Muscle layer of duodenum (tissue), 2 donors: Measurements from ENCODE around the gene EWSR1.

Experiments used
- H3K27ac ChIP-seq: one replicate; pipeline ENCODE4 v1.7.0; 2013; ENCODE audit warnings: mild to moderate bottlenecking, low read length
- H3K27me3 ChIP-seq: one replicate; pipeline ENCODE4 v1.7.0; 2013; ENCODE audit warnings: low read depth, mild to moderate bottlenecking, control low read depth, low read length
- H3K36me3 ChIP-seq, 2 donors: one replicate each; pipeline ENCODE4 v1.7.0; 2013; ENCODE audit warnings: low read length in 2 of 2, control low read depth in 1 of 2, mild to moderate bottlenecking in 1 of 2; ENCODE audit not compliant: insufficient read depth in 2 of 2, control insufficient read depth in 1 of 2
- H3K4me1 ChIP-seq, 2 donors: one replicate each; pipeline ENCODE4 v1.7.0; 2013; ENCODE audit warnings: low read length in 2 of 2, mild to moderate bottlenecking in 2 of 2, control low read depth in 1 of 2, moderate library complexity in 1 of 2; ENCODE audit not compliant: insufficient read depth in 2 of 2, control insufficient read depth in 1 of 2
- H3K4me3 ChIP-seq, 2 donors: one replicate each; pipeline ENCODE4 v1.7.0; 2013; ENCODE audit warnings: low read length in 2 of 2, low read depth in 1 of 2, mild to moderate bottlenecking in 1 of 2
- H3K9me3 ChIP-seq, 2 donors: one replicate each; pipeline ENCODE4 v1.7.0; 2013; ENCODE audit warnings: low read length in 2 of 2, control low read depth in 1 of 2, mild to moderate bottlenecking in 1 of 2; ENCODE audit not compliant: control insufficient read depth in 1 of 2
- donor health status: healthy.

Gene EWSR1

DNA sequence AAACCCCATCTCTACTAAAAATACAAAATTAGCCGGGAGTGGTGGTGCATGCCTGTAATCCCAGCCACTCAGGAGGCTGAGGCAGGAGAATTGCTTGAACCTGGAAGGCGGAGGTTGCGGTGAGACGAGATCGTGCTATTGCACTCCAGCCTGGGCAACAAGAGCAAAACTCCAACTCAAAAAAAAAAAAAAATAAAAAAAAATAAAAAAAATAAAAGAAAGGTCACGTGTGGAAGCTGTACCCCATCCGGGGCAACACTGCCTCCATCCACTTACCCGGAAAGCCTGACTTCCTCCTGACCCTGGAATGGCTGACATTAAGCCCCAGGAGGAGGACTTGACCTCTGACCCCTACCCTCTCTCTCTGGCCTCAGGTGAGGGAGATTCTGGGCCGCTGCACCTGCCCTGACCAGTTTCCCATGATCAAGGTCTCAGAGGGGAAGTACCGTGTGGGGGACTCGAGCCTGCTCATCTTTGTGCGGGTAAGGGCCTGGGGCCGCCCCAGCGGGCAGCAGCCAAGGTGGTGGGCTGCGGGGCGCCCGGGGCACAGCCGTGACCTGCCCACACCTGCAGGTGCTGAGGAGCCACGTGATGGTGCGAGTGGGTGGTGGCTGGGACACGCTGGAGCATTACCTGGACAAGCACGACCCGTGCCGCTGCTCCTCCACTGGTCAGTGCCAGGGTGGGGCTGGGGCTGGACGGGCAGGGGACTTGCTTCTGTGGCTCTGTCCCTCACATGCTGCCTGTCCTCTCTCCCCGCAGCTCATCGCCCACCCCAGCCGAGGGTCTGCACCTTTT, 42.2 kb downstream of the EWSR1 start:
- Histone ChIP-seq H3K9me3 (no peaks in the 10 kb centered on the region), H3K27ac (no peak overlapping the region), H3K27me3 (peaks cover 14% of the 10 kb centered on the region), H3K36me3 (no peaks in the 10 kb centered on the region), H3K4me1 (peaks cover 15 to 75% of the 10 kb centered on the region in 2 donors), H3K4me3 (peak overlapping the region in 1 of 2 donors; percentile 15)

- H3K27ac ChIP-seq, result no peak overlapping the region
- peaks cover 15 to 78% of the 10 kb centered on the region in 2 donors for H3K4me1 ChIP-seq
- H3K9me3 ChIP-seq, result no peaks in the 10 kb centered on the region
- peaks cover 15% of the 10 kb centered on the region for H3K27me3 ChIP-seq
- no peaks in the 10 kb centered on the region for H3K36me3 ChIP-seq
- peak overlapping the region in 1 of 2 donors; percentile 15 for H3K4me3 ChIP-seq
These were observed 42.8 kb downstream of the EWSR1 start for GRCh38 chr22:29310863-29311339.

GRCh38 chr22:29311464-29312217, 43.6 kb downstream of the EWSR1 start:
- H3K4me3 ChIP-seq, result peak overlapping the region in 1 of 2 donors; percentile 15
- no peaks in the 10 kb centered on the region for H3K9me3 ChIP-seq
- H3K27ac ChIP-seq, result no peak overlapping the region
- H3K4me1 ChIP-seq, result peaks cover 15 to 80% of the 10 kb centered on the region in 2 donors
- H3K27me3 ChIP-seq, result peaks cover 20% of the 10 kb centered on the region
- H3K36me3 ChIP-seq, result no peaks in the 10 kb centered on the region

- H3K4me3 ChIP-seq, result peak overlapping the region in 1 of 2 donors; percentile 15
- peaks cover 15 to 78% of the 10 kb centered on the region in 2 donors for H3K4me1 ChIP-seq
- no peaks in the 10 kb centered on the region for H3K36me3 ChIP-seq
- no peak overlapping the region for H3K27ac ChIP-seq
- no peaks in the 10 kb centered on the region for H3K9me3 ChIP-seq
- H3K27me3 ChIP-seq, result peaks cover 20% of the 10 kb centered on the region
These were observed 44.4 kb downstream of the EWSR1 start for GRCh38 chr22:29312218-29313125.

GRCh38 chr22:29313126-29313575, 45.1 kb downstream of the EWSR1 start:
- Histone ChIP-seq H3K27me3 (peaks cover 20% of the 10 kb centered on the region), H3K36me3 (no peaks in the 10 kb centered on the region), H3K27ac (no peak overlapping the region), H3K4me1 (peaks cover 15 to 71% of the 10 kb centered on the region in 2 donors), H3K4me3 (no peak overlapping the region), H3K9me3 (no peaks in the 10 kb centered on the region)

GRCh38 chr22:29313576-29314466, 45.8 kb downstream of the EWSR1 start:
- no peaks in the 10 kb centered on the region for H3K36me3 ChIP-seq
- H3K4me1 ChIP-seq, result peaks cover 15 to 64% of the 10 kb centered on the region in 2 donors
- peak overlapping the region; percentile 27 to 54 for H3K4me3 ChIP-seq
- no peak overlapping the region for H3K27ac ChIP-seq
- H3K27me3 ChIP-seq, result peaks cover 20% of the 10 kb centered on the region
- no peaks in the 10 kb centered on the region for H3K9me3 ChIP-seq

DNA sequence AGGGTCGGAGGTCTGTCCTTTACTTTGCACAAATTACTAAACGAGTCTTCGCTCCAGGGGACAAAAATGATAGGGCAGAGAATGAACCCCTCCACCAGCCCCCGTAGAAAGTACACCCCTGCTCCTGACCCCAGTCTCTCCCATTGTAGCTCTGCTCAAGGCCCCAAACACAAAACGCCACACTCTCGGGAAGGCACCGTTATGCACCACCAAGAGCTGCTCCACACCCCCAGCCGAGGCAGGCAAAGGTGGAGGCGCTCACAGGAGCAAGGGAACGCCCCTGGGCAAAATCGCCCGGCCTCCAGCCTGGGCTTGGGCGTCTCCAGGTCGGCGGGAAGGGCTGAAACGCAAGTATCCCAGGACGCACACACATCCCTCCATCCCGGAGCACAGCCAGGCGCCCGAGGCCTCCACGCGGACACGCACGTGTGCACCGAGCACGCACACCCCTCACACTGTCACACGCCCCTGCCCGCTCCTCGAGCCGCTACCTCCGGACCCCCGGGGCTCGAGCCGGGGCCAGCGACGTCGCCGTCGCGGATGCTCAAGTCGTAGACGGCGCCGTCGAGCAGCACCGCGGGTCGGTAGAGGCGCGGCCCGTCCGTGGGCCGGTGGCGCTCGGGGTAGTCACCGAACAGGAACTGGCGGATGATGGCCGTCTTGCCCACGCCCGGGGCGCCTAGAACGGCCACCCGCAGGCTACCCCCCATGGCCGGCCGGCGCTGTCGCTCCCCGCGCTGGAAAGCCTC, 46.6 kb downstream of the EWSR1 start:
- H3K27ac ChIP-seq, result no peak overlapping the region
- peaks cover 20% of the 10 kb centered on the region for H3K27me3 ChIP-seq
- H3K36me3 ChIP-seq, result no peaks in the 10 kb centered on the region
- peak overlapping the region; percentile 27 to 54 for H3K4me3 ChIP-seq
- H3K9me3 ChIP-seq, result no peaks in the 10 kb centered on the region
- H3K4me1 ChIP-seq, result peaks cover 6 to 55% of the 10 kb centered on the region in 2 donors

DNA sequence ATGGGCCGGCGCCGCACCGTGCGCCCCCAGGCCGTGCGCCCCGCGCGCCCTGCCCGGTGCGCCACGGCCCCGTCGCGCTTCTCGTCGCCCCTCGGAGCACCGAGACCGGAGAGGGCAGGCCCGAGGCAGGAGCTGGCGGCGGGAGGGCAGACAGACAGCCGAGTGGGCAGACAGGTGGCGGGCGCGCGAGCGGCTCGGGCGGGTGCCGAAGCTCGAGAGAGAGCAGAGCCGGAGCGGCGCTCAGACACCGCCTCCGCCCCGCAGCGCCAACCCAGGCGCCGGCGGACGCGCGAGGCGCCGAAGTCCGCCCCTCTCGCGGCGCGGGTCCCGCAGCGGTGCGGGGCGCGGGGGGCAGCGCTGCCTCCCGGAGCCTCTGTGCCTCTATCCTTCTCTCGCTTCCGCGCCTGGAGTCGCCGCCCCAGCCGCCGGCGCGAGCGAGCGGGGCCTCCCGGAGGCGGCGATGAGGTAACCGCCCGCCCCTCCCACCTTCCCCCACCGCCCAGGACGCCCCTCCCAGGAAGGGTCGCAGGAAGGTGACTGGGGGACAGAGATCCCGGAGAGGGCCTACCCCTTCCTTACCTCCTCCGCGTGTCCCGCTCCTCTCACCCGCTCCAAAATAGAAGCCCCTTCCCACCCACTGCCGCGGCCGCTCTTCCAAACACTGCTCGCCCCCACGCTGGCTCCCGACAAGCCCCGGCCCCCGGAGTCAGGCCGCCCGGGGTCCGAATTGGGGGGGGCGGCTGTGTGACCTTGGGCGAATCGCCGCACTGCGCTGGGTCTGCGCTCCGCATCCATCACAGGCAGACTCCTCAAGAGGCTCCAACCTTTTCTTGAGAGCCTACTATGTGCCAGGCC, 47.4 kb downstream of the EWSR1 start, which contains the start of gene RASL10A:
Gene RASL10A (minus strand): TSS at position 412 of the 855 bp plus-strand sequence. CDS start 451 bp downstream, outside the sequence.
- Histone ChIP-seq H3K4me1 (peaks cover 3 to 49% of the 10 kb centered on the region in 2 donors), H3K27me3 (peaks cover 20% of the 10 kb centered on the region), H3K4me3 (peak within 1 kb of the TSS; percentile 27 to 54), H3K27ac (no peak within 1 kb of the TSS), H3K9me3 (no peaks in the 10 kb centered on the region), H3K36me3 (no peaks in the 10 kb centered on the region)
